HepG2 (cell line): Measurements from ENCODE around the gene ATN1. TPM values are rescaled to one million over a fixed set of nuclear protein-coding genes. Genes with fewer than 3 reads are reported as not detected.

Experiments used
- CBX1 ChIP-seq: IDR thresholded peaks from one replicate; pipeline ENCODE4 v1.6.1; 2016; ENCODE audit warnings: antibody characterized with exemption, low read depth
- CBX2 ChIP-seq, 2 experiments: fragments of 200-600 bp in 1 of 2; sonication (generic); formaldehyde crosslinking in 1 of 2; IDR thresholded peaks; 2 replicates each; pipeline versions ENCODE4 v1.7.0 to v1.8.1; 2018 to 2022; ENCODE audit warnings: low read depth in 2 of 2, low read length in 1 of 2, mild to moderate bottlenecking in 1 of 2, missing genetic modification reagents in 1 of 2
- E2F2 ChIP-seq: sonication (generic); formaldehyde crosslinking; IDR thresholded peaks from 2 replicates; pipeline ENCODE4 v1.4.0; 2020; ENCODE audit warnings: missing genetic modification reagents, borderline replicate concordance
- ELF3 ChIP-seq: IDR thresholded peaks from 2 replicates; pipeline ENCODE4 v1.6.1; 2016; ENCODE audit warnings: missing genetic modification reagents, missing compliant biosample characterization
- ELF4 ChIP-seq: sonication (generic); formaldehyde crosslinking; IDR thresholded peaks from 2 replicates; pipeline ENCODE4 v1.5.0; 2020; ENCODE audit warnings: missing genetic modification reagents, mild to moderate bottlenecking, moderate library complexity, borderline replicate concordance
- EP300 ChIP-seq, 3 experiments: sonication (generic) in 1 of 3; formaldehyde crosslinking in 1 of 3; IDR thresholded peaks; 2 replicates each; pipeline versions ENCODE4 v1.5.1 to v1.6.1; 2011 to 2020; ENCODE audit warnings: low read depth in 2 of 3, low read length in 2 of 3, borderline replicate concordance in 1 of 3, improper control_type of control experiment in 1 of 3, mild to moderate bottlenecking in 1 of 3, missing genetic modification reagents in 1 of 3, moderate library complexity in 1 of 3
- HMG20A ChIP-seq: IDR thresholded peaks from 2 replicates; pipeline ENCODE4 v1.6.1; 2016; ENCODE audit warnings: borderline replicate concordance
- MZF1 ChIP-seq: sonication (generic); formaldehyde crosslinking; IDR thresholded peaks from 2 replicates; pipeline ENCODE4 v1.8.1; 2023; ENCODE audit warnings: mild to moderate bottlenecking, missing genetic modification reagents, borderline replicate concordance
- SNAPC5 ChIP-seq: sonication (generic); formaldehyde crosslinking; IDR thresholded peaks from 2 replicates; pipeline ENCODE4 v1.8.1; 2023; ENCODE audit warnings: mild to moderate bottlenecking, missing genetic modification reagents, borderline replicate concordance
- TBX2 ChIP-seq: sonication (generic); formaldehyde crosslinking; IDR thresholded peaks from 2 replicates; pipeline ENCODE4 v1.5.0; 2020; ENCODE audit warnings: missing genetic modification reagents, mild to moderate bottlenecking, borderline replicate concordance
- YEATS4 ChIP-seq: sonication (generic); formaldehyde crosslinking; IDR thresholded peaks from 2 replicates; pipeline ENCODE4 v1.4.0; 2020; ENCODE audit warnings: missing genetic modification reagents, borderline replicate concordance
- ZBTB44 ChIP-seq: sonication (generic); formaldehyde crosslinking; IDR thresholded peaks from 2 replicates; pipeline ENCODE4 v1.4.0; 2020; ENCODE audit warnings: missing genetic modification reagents
- ZNF367 ChIP-seq: sonication (generic); formaldehyde crosslinking; IDR thresholded peaks from 2 replicates; pipeline ENCODE4 v1.4.0; 2020; ENCODE audit warnings: missing genetic modification reagents, borderline replicate concordance
- ZNF383 ChIP-seq: sonication (generic); formaldehyde crosslinking; IDR thresholded peaks from 2 replicates; pipeline ENCODE4 v1.4.0; 2020; ENCODE audit warnings: missing genetic modification reagents, mild to moderate bottlenecking, borderline replicate concordance
- ZNF720 ChIP-seq: sonication (generic); formaldehyde crosslinking; IDR thresholded peaks from 2 replicates; pipeline ENCODE4 v1.4.0; 2020; ENCODE audit warnings: missing genetic modification reagents
- ZNF782 ChIP-seq: sonication (generic); formaldehyde crosslinking; IDR thresholded peaks from 2 replicates; pipeline ENCODE4 v1.4.0; 2020; ENCODE audit warnings: missing genetic modification reagents, mild to moderate bottlenecking, borderline replicate concordance
- ZNF83 ChIP-seq: sonication (generic); formaldehyde crosslinking; IDR thresholded peaks from 2 replicates; pipeline ENCODE4 v1.4.0; 2020; ENCODE audit warnings: missing genetic modification reagents, mild to moderate bottlenecking, borderline replicate concordance
- ZSCAN5A ChIP-seq: sonication (generic); formaldehyde crosslinking; IDR thresholded peaks from 2 replicates; pipeline ENCODE4 v1.8.0; 2022; ENCODE audit warnings: mild to moderate bottlenecking, missing genetic modification reagents, borderline replicate concordance
- polyA plus RNA-seq, 8 experiments: library from polyadenylated mRNA; depleted of rRNA in 3 of 8; stranded (reverse) in 7 of 8; unstranded in 1 of 8; fragments of >200 nt; fragmentation: Illumina TruSeq in 4 of 8; extraction: Trizol in 4 of 8; gene quantifications; 2 replicates each; pipeline versions ENCODE4 v1.2.1 to v1.2.3, GENCODE V29; 2011 to 2016; ENCODE audit warnings: low read depth in 4 of 8, missing spikeins in 1 of 8, mixed read lengths in 1 of 8; ENCODE audit not compliant: insufficient read depth in 1 of 8
- total RNA-seq, 5 experiments: library from RNA; depleted of rRNA; stranded (reverse); fragments of >200 nt; fragmentation: Illumina TruSeq; extraction: Trizol; gene quantifications; 2 replicates each; pipeline ENCODE4 v1.2.3, GENCODE V29; 2016; ENCODE audit warnings: low read depth in 1 of 5
- TF ChIP-seq, protein P1 (sequence below): sonication (generic); formaldehyde crosslinking; conservative IDR thresholded peaks from 2 replicates; pipeline ENCODE4 v1.4.0; 2020; ENCODE audit warnings: missing genetic modification reagents
- TF ChIP-seq, protein P2 (sequence below): sonication (generic); formaldehyde crosslinking; IDR thresholded peaks from 2 replicates; pipeline ENCODE4 v1.4.0; 2020; ENCODE audit warnings: missing genetic modification reagents

ATN1 gene
- total and polyA plus RNA-seq, 2 of the 13 experiments (the other 11 are each of a cell fraction or from before 2014, with no cell fraction given): 2.1 to 8.6 TPM

DNA sequence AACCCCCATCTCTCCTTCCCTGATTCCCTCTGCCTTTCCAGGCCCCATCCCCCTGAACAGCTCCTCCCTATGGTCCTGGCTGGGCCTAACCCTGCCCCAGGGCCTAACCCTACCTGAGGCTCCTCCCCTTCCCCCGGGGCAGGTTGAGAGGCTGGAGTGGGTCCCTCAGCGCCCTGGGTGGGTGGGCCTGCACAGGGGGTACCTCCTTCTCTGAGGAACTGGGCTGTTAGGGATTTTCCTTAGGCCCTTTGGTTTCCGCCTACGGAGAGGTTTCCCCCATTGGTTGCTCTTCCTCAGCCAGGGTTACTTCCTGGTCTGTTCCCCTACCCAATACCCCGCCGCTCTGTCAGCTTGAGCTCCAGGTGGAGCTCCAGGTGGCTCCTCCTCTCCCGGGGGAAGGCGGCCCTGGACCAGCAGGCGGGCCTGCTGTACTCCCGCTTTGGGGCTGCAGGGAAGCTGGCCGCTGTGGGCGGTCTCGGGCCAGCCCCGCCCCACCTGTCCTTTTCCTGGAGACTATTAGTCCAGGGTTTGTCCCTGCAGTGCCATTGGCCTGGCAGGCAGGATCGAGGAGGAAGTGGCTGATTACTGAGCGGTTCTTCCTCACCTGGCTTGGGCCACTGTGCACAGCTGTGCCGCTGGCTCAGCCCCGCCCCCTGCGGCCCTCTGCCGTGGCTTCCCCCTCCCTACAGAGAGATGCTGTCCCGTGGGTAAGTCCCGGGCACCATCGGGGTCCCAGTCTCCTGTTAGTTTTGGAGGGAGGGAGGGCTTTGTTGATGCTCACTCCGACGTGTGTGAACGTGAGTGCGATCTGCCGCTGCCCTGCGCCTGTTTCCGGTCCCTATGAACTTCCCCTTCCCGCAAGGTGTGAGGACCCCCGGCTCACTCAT, 18.5 kb downstream of the ATN1 start (continued):
- TF ChIP-seq, protein P1, sequence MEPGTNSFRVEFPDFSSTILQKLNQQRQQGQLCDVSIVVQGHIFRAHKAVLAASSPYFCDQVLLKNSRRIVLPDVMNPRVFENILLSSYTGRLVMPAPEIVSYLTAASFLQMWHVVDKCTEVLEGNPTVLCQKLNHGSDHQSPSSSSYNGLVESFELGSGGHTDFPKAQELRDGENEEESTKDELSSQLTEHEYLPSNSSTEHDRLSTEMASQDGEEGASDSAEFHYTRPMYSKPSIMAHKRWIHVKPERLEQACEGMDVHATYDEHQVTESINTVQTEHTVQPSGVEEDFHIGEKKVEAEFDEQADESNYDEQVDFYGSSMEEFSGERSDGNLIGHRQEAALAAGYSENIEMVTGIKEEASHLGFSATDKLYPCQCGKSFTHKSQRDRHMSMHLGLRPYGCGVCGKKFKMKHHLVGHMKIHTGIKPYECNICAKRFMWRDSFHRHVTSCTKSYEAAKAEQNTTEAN: no peak
- TF ChIP-seq ELF3 (CRISPR knock-in tag) (peak; percentile 92), SNAPC5 (CRISPR knock-in tag) (no peak), TBX2 (peak; percentile 76; the same call in 1 of the 2 replicates), ZSCAN5A (CRISPR knock-in tag) (no peak), ELF4 (CRISPR knock-in tag) (0 out of 2 replicates have a peak, but pooled peaks have one; percentile 36), ZNF367 (CRISPR knock-in tag) (no peak), ZNF83 (peak; percentile 75; the same call in 1 of the 2 replicates), HMG20A (no peak), CBX2 (IDR thresholded peaks at IDR 0.05; ENCODE audit: low read depth, low read length) (no peak), CBX2 (CRISPR knock-in tag; IDR thresholded peaks at IDR 0.05; ENCODE audit: low read depth) (no peak), ZBTB44 (CRISPR knock-in tag) (no peak), CBX1 (no peak), ZNF720 (no peak), EP300 (IDR thresholded peaks at IDR 0.05; ENCODE audit: low read depth in 2 of 2, low read length in 2 of 2) (no peak), EP300 (CRISPR knock-in tag; IDR thresholded peaks at IDR 0.05; ENCODE audit: borderline replicate concordance) (no peak), YEATS4 (CRISPR knock-in tag) (peak; percentile 67; the same call in 1 of the 2 replicates), E2F2 (CRISPR knock-in tag) (no peak), MZF1 (CRISPR knock-in tag) (no peak), ZNF383 (CRISPR knock-in tag) (no peak), ZNF782 (CRISPR knock-in tag) (peak; percentile 62; the same call in 1 of the 2 replicates)
- TF ChIP-seq, protein P2, sequence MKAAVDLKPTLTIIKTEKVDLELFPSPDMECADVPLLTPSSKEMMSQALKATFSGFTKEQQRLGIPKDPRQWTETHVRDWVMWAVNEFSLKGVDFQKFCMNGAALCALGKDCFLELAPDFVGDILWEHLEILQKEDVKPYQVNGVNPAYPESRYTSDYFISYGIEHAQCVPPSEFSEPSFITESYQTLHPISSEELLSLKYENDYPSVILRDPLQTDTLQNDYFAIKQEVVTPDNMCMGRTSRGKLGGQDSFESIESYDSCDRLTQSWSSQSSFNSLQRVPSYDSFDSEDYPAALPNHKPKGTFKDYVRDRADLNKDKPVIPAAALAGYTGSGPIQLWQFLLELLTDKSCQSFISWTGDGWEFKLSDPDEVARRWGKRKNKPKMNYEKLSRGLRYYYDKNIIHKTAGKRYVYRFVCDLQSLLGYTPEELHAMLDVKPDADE (CRISPR knock-in tag): 0 out of 2 replicates have a peak, but pooled peaks have one; percentile 44
